Measurements from ENCODE around the gene PRKN.

The PRKN gene

DNA sequence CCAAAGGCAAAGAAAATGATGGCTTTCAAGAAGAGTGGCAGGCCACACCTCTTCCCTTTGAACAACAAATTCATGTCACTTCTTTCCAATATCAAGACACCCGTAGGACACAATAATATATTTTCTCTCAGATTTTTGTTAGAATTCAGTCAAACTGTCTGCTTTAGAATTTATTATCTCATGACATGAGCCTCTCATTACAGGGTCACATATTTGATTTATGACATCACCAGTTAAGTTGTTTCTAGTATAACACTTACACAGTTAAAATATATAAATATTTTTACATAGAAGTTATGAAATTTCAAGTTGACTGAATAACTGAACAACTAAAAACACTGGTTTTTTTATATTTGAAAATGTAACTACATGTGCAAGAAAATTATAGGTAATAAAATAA, 1133.2 kb downstream of the PRKN start:
- H3K27me3 ChIP-seq (ENCODE audit: insufficient read depth, poor library complexity, severe bottlenecking): no peaks in the 10 kb centered on the region
- DNase-seq (ENCODE audit: low read depth in 1 of 2, low spot score in 1 of 2): no peak
- no peak for TF ChIP-seq POLR2AphosphoS5 (IDR thresholded peaks at IDR 0.05; ENCODE audit: low read depth)
- TF ChIP-seq, protein P1, sequence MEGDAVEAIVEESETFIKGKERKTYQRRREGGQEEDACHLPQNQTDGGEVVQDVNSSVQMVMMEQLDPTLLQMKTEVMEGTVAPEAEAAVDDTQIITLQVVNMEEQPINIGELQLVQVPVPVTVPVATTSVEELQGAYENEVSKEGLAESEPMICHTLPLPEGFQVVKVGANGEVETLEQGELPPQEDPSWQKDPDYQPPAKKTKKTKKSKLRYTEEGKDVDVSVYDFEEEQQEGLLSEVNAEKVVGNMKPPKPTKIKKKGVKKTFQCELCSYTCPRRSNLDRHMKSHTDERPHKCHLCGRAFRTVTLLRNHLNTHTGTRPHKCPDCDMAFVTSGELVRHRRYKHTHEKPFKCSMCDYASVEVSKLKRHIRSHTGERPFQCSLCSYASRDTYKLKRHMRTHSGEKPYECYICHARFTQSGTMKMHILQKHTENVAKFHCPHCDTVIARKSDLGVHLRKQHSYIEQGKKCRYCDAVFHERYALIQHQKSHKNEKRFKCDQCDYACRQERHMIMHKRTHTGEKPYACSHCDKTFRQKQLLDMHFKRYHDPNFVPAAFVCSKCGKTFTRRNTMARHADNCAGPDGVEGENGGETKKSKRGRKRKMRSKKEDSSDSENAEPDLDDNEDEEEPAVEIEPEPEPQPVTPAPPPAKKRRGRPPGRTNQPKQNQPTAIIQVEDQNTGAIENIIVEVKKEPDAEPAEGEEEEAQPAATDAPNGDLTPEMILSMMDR (IDR thresholded peaks at IDR 0.05; ENCODE audit: insufficient read depth, low read length): no peak
- TF ChIP-seq, protein P2, sequence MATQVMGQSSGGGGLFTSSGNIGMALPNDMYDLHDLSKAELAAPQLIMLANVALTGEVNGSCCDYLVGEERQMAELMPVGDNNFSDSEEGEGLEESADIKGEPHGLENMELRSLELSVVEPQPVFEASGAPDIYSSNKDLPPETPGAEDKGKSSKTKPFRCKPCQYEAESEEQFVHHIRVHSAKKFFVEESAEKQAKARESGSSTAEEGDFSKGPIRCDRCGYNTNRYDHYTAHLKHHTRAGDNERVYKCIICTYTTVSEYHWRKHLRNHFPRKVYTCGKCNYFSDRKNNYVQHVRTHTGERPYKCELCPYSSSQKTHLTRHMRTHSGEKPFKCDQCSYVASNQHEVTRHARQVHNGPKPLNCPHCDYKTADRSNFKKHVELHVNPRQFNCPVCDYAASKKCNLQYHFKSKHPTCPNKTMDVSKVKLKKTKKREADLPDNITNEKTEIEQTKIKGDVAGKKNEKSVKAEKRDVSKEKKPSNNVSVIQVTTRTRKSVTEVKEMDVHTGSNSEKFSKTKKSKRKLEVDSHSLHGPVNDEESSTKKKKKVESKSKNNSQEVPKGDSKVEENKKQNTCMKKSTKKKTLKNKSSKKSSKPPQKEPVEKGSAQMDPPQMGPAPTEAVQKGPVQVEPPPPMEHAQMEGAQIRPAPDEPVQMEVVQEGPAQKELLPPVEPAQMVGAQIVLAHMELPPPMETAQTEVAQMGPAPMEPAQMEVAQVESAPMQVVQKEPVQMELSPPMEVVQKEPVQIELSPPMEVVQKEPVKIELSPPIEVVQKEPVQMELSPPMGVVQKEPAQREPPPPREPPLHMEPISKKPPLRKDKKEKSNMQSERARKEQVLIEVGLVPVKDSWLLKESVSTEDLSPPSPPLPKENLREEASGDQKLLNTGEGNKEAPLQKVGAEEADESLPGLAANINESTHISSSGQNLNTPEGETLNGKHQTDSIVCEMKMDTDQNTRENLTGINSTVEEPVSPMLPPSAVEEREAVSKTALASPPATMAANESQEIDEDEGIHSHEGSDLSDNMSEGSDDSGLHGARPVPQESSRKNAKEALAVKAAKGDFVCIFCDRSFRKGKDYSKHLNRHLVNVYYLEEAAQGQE (IDR thresholded peaks at IDR 0.05; ENCODE audit: insufficient replicate concordance, low read depth): no peak
- no peak overlapping the region for H3K4me3 ChIP-seq (replicated peaks; ENCODE audit: insufficient read depth, low read length)
- no peak overlapping the region for H3K27ac ChIP-seq (replicated peaks)

DNA sequence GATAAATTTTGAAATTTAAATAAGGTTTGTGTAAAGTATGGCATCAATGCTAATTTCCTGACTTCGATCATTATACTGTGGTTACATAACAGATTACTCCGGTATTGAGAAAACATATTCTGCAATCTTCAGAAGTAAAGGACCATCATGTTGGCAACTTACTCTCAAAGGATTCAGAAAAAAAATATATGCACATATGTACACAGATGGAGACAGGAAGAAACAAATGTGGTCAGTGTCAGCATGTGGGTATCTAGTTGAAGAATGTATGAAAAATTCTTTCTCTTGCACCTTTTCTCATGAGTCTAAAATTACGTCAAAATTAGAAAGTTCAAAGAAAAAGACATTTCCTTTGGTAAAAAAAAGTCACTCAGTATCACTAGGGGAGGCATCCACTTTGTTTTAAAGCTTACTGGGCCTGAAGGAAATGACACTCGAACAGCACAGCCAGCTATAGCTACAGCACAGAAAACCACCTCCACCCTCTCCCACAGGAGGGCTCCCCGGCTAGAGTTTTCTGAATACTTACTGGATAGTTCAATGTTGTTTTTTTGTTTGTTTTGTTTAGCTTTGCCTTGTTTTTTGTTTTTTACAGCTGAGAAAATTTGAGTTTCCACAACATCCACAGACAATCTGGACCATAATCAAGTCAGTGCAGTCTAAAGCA, 1136.5 kb downstream of the PRKN start:
- no peak for TF ChIP-seq POLR2AphosphoS5 (IDR thresholded peaks at IDR 0.05; ENCODE audit: low read depth)
- TF ChIP-seq, protein P2 (IDR thresholded peaks at IDR 0.05; ENCODE audit: insufficient replicate concordance, low read depth): no peak
- TF ChIP-seq SPI1 (IDR thresholded peaks at IDR 0.05; ENCODE audit: borderline replicate concordance, low read depth): no peak
- H3K27me3 ChIP-seq (ENCODE audit: insufficient read depth, poor library complexity, severe bottlenecking): no peaks in the 10 kb centered on the region
- DNase-seq (ENCODE audit: low read depth in 1 of 2, low spot score in 1 of 2): no peak
- H3K4me3 ChIP-seq (replicated peaks; ENCODE audit: insufficient read depth, low read length): no peak overlapping the region
- H3K27ac ChIP-seq (replicated peaks): no peak overlapping the region

DNA sequence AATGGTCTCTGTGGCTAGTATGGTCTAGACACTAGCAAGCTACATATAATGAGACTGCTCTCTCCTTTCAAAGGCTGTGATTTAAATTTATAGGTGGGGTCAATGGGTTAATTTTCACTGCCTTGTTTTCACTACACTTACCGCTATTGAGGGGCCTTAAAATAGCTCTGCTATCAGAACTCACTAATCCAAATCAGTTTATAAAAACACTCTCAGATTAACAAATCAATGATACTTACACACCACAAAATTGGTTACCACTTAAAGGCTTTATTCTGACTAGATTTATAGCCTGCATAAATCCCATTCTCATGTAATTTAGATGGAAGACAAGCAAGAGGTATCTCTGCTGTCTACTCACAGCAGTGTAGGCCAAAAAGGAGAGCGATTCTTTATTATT, 1140.7 kb downstream of the PRKN start:
- TF ChIP-seq, protein P2 (IDR thresholded peaks at IDR 0.05; ENCODE audit: insufficient replicate concordance, low read depth): no peak
- TF ChIP-seq SPI1 (IDR thresholded peaks at IDR 0.05; ENCODE audit: borderline replicate concordance, low read depth) (no peak), POLR2AphosphoS5 (IDR thresholded peaks at IDR 0.05; ENCODE audit: low read depth) (no peak), GABPA (IDR thresholded peaks at IDR 0.05; ENCODE audit: low read depth) (no peak)
- TF ChIP-seq, protein P1 (IDR thresholded peaks at IDR 0.05; ENCODE audit: insufficient read depth, low read length): no peak
- DNase-seq (ENCODE audit: low read depth in 1 of 2, low spot score in 1 of 2): no peak
- no peaks in the 10 kb centered on the region for H3K27me3 ChIP-seq (ENCODE audit: insufficient read depth, poor library complexity, severe bottlenecking)
- H3K4me3 ChIP-seq (replicated peaks; ENCODE audit: insufficient read depth, low read length): no peak overlapping the region
- no peak overlapping the region for H3K27ac ChIP-seq (replicated peaks)
